HEK293 (cell line): ENCODE results near the gene CRYBG1.

ENCODE experiments used
- BCL11A ChIP-seq: fragments of 450-650 bp; formaldehyde crosslinking; IDR thresholded peaks from 2 replicates; pipeline ENCODE4 v1.5.1; 2016; ENCODE audit warnings: low read depth, missing biosample characterization, missing genetic modification characterization
- CTCF ChIP-seq: fragments of 450-650 bp; formaldehyde crosslinking; IDR thresholded peaks from 2 replicates; pipeline ENCODE4 v1.5.1; 2016; ENCODE audit warnings: missing biosample characterization, missing genetic modification characterization
- KLF1 ChIP-seq: fragments of 450-650 bp; formaldehyde crosslinking; IDR thresholded peaks from 2 replicates; pipeline ENCODE4 v1.5.1; 2016; ENCODE audit warnings: missing biosample characterization, missing genetic modification characterization
- ZNF10 ChIP-seq: fragments of 450-650 bp; formaldehyde crosslinking; IDR thresholded peaks from 2 replicates; pipeline ENCODE4 v1.5.1; 2017; ENCODE audit warnings: missing biosample characterization, missing genetic modification characterization
- ZNF175 ChIP-seq: fragments of 450-650 bp; formaldehyde crosslinking; IDR thresholded peaks from 2 replicates; pipeline ENCODE4 v1.5.1; 2016; ENCODE audit warnings: missing biosample characterization, missing genetic modification characterization
- ZNF24 ChIP-seq: fragments of 450-650 bp; formaldehyde crosslinking; IDR thresholded peaks from 2 replicates; pipeline ENCODE4 v1.5.1; 2016; ENCODE audit warnings: missing biosample characterization, missing genetic modification characterization
- ZNF324 ChIP-seq: fragments of 450-650 bp; formaldehyde crosslinking; IDR thresholded peaks from 2 replicates; pipeline ENCODE4 v1.5.1; 2016; ENCODE audit warnings: missing biosample characterization, missing genetic modification characterization
- ZNF37A ChIP-seq: fragments of 450-650 bp; IDR thresholded peaks from 2 replicates; pipeline ENCODE4 v1.5.1; 2018; ENCODE audit warnings: missing biosample characterization, missing genetic modification characterization
- ZNF391 ChIP-seq: fragments of 450-650 bp; formaldehyde crosslinking; IDR thresholded peaks from 2 replicates; pipeline ENCODE4 v1.5.1; 2016; ENCODE audit warnings: low read depth, missing biosample characterization, missing genetic modification characterization, borderline replicate concordance
- ZNF423 ChIP-seq: fragments of 450-650 bp; formaldehyde crosslinking; IDR thresholded peaks from 2 replicates; pipeline ENCODE4 v1.5.1; 2016; ENCODE audit warnings: missing biosample characterization, missing genetic modification characterization
- ZNF530 ChIP-seq: fragments of 450-650 bp; formaldehyde crosslinking; IDR thresholded peaks from 2 replicates; pipeline ENCODE4 v1.5.1; 2016; ENCODE audit warnings: low read depth, missing biosample characterization, missing genetic modification characterization
- TF ChIP-seq, protein P1 (sequence below): fragments of 450-650 bp; formaldehyde crosslinking; IDR thresholded peaks from 2 replicates; pipeline ENCODE4 v1.5.1; 2016; ENCODE audit warnings: missing biosample characterization, missing genetic modification characterization
- TF ChIP-seq, protein P2 (sequence below): fragments of 450-650 bp; formaldehyde crosslinking; IDR thresholded peaks from 2 replicates; pipeline ENCODE4 v1.5.1; 2016; ENCODE audit warnings: missing biosample characterization, missing genetic modification characterization
- TF ChIP-seq, protein P3 (sequence below): IDR thresholded peaks from 2 replicates; pipeline ENCODE4 v1.6.1; 2011; ENCODE audit warnings: mild to moderate bottlenecking, low read depth, low read length, borderline replicate concordance

GRCh38 chr6:106490030-106490429 is 129.5 kb downstream of the CRYBG1 start:
- TF ChIP-seq ZNF391 (tag by site-specific recombination) (no peak), ZNF10 (tag by site-specific recombination) (no peak), KLF1 (tag by site-specific recombination) (no peak), BCL11A (tag by site-specific recombination) (no peak), ZNF37A (tag by site-specific recombination) (no peak), ZNF423 (no peak), CTCF (tag by site-specific recombination) (no peak), ZNF175 (tag by site-specific recombination) (no peak), ZNF24 (no peak), ZNF530 (tag by site-specific recombination) (no peak), ZNF324 (tag by site-specific recombination) (no peak)
- TF ChIP-seq, protein P1, sequence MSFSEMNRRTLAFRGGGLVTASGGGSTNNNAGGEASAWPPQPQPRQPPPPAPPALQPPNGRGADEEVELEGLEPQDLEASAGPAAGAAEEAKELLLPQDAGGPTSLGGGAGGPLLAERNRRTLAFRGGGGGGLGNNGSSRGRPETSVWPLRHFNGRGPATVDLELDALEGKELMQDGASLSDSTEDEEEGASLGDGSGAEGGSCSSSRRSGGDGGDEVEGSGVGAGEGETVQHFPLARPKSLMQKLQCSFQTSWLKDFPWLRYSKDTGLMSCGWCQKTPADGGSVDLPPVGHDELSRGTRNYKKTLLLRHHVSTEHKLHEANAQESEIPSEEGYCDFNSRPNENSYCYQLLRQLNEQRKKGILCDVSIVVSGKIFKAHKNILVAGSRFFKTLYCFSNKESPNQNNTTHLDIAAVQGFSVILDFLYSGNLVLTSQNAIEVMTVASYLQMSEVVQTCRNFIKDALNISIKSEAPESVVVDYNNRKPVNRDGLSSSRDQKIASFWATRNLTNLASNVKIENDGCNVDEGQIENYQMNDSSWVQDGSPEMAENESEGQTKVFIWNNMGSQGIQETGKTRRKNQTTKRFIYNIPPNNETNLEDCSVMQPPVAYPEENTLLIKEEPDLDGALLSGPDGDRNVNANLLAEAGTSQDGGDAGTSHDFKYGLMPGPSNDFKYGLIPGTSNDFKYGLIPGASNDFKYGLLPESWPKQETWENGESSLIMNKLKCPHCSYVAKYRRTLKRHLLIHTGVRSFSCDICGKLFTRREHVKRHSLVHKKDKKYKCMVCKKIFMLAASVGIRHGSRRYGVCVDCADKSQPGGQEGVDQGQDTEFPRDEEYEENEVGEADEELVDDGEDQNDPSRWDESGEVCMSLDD, result no peak
- TF ChIP-seq, protein P2, sequence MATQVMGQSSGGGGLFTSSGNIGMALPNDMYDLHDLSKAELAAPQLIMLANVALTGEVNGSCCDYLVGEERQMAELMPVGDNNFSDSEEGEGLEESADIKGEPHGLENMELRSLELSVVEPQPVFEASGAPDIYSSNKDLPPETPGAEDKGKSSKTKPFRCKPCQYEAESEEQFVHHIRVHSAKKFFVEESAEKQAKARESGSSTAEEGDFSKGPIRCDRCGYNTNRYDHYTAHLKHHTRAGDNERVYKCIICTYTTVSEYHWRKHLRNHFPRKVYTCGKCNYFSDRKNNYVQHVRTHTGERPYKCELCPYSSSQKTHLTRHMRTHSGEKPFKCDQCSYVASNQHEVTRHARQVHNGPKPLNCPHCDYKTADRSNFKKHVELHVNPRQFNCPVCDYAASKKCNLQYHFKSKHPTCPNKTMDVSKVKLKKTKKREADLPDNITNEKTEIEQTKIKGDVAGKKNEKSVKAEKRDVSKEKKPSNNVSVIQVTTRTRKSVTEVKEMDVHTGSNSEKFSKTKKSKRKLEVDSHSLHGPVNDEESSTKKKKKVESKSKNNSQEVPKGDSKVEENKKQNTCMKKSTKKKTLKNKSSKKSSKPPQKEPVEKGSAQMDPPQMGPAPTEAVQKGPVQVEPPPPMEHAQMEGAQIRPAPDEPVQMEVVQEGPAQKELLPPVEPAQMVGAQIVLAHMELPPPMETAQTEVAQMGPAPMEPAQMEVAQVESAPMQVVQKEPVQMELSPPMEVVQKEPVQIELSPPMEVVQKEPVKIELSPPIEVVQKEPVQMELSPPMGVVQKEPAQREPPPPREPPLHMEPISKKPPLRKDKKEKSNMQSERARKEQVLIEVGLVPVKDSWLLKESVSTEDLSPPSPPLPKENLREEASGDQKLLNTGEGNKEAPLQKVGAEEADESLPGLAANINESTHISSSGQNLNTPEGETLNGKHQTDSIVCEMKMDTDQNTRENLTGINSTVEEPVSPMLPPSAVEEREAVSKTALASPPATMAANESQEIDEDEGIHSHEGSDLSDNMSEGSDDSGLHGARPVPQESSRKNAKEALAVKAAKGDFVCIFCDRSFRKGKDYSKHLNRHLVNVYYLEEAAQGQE (tag by site-specific recombination), result no peak
- TF ChIP-seq, protein P3, sequence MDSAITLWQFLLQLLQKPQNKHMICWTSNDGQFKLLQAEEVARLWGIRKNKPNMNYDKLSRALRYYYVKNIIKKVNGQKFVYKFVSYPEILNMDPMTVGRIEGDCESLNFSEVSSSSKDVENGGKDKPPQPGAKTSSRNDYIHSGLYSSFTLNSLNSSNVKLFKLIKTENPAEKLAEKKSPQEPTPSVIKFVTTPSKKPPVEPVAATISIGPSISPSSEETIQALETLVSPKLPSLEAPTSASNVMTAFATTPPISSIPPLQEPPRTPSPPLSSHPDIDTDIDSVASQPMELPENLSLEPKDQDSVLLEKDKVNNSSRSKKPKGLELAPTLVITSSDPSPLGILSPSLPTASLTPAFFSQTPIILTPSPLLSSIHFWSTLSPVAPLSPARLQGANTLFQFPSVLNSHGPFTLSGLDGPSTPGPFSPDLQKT, result no peak
